Neural progenitor cell (in vitro differentiated cells): ENCODE results near the gene CEP68. TPM values are rescaled to one million over a fixed set of nuclear protein-coding genes. Genes with fewer than 3 reads are reported as not detected.

Source experiments
- DNase-seq: peaks from one replicate; pipeline ENCODE4 v3.0.0-alpha.2; 2016; ENCODE audit warnings: low spot score
- H2AFZ ChIP-seq: fragments of 200-600 bp; sonication (generic); replicated peaks from 2 replicates; pipeline ENCODE4 v1.6.1; 2016; ENCODE audit warnings: antibody characterized with exemption
- H3F3A ChIP-seq: fragments of 200-600 bp; sonication (generic); 2 replicates; pipeline ENCODE4 v1.6.1; 2016; ENCODE audit warnings: antibody characterized with exemption, low read depth
- H3K27ac ChIP-seq: fragments of 200-600 bp; sonication (generic); 2 replicates; pipeline ENCODE4 v1.5.1; 2016; ENCODE audit warnings: mild to moderate bottlenecking
- H3K27me3 ChIP-seq: fragments of 200-600 bp; sonication (generic); 2 replicates; pipeline ENCODE4 v1.6.1; 2016; ENCODE audit warnings: mild to moderate bottlenecking, moderate library complexity
- H3K36me3 ChIP-seq: fragments of 200-600 bp; sonication (generic); 2 replicates; pipeline ENCODE4 v1.5.1; 2016
- H3K4me1 ChIP-seq: fragments of 200-600 bp; sonication (generic); 2 replicates; pipeline ENCODE4 v1.6.1; 2016; ENCODE audit warnings: mixed run types
- H3K4me2 ChIP-seq: fragments of 200-600 bp; sonication (generic); 2 replicates; pipeline ENCODE4 v1.6.1; 2016
- H3K4me3 ChIP-seq: fragments of 200-600 bp; sonication (generic); 2 replicates; pipeline ENCODE4 v1.5.1; 2016
- H3K79me2 ChIP-seq: fragments of 200-600 bp; sonication (generic); 2 replicates; pipeline ENCODE4 v1.6.1; 2016; ENCODE audit warnings: low read depth
- H3K9ac ChIP-seq: fragments of 200-600 bp; sonication (generic); 2 replicates; pipeline ENCODE4 v1.6.1; 2016
- H3K9me3 ChIP-seq: fragments of 200-600 bp; sonication (generic); 2 replicates; pipeline ENCODE4 v1.5.1; 2016; ENCODE audit warnings: low read depth
- H4K20me1 ChIP-seq: fragments of 200-600 bp; sonication (generic); 2 replicates; pipeline ENCODE4 v1.6.1; 2016; ENCODE audit warnings: low read depth
- H3K27ac Mint-ChIP-seq: 3 replicates; pipeline ENCODE4 v1.8.0; 2021; ENCODE audit warnings: mixed read lengths
- H3K27me3 Mint-ChIP-seq: 2 replicates; pipeline ENCODE4 v1.8.0; 2022; ENCODE audit warnings: low read depth, mild to moderate bottlenecking, inconsistent platforms, moderate library complexity, mixed read lengths; ENCODE audit not compliant: insufficient read depth
- H3K36me3 Mint-ChIP-seq: 3 replicates; pipeline ENCODE4 v1.8.0; 2021; ENCODE audit warnings: mixed read lengths
- H3K4me1 Mint-ChIP-seq: 3 replicates; pipeline ENCODE4 v1.8.0; 2021; ENCODE audit warnings: mixed read lengths
- H3K4me3 Mint-ChIP-seq: 3 replicates; pipeline ENCODE4 v1.8.0; 2021; ENCODE audit warnings: mild to moderate bottlenecking, moderate library complexity, mixed read lengths
- H3K9me3 Mint-ChIP-seq: 3 replicates; pipeline ENCODE4 v1.8.0; 2020; ENCODE audit warnings: mixed read lengths
- EZH2 ChIP-seq: fragments of 200-600 bp; sonication (generic); IDR thresholded peaks from 2 replicates; pipeline ENCODE4 v1.6.1; 2017; ENCODE audit warnings: antibody characterized with exemption, mild to moderate bottlenecking, moderate library complexity
- EZH2phosphoT487 ChIP-seq: fragments of 200-600 bp; sonication (generic); IDR thresholded peaks from 2 replicates; pipeline ENCODE4 v1.6.1; 2017; ENCODE audit warnings: antibody characterized with exemption
- total RNA-seq: library from RNA; depleted of rRNA; stranded (reverse); fragments of >200 nt; gene quantifications from 2 replicates; pipeline ENCODE4 v1.2.3, GENCODE V29; 2015; ENCODE audit warnings: low replicate concordance
- TF ChIP-seq, protein P1 (sequence below): fragments of 200-600 bp; sonication (generic); IDR thresholded peaks from 2 replicates; pipeline ENCODE4 v1.5.1; 2017; ENCODE audit warnings: antibody characterized with exemption, mild to moderate bottlenecking

Gene CEP68
- total RNA-seq, 1 donor from 2014 or later: 36.2 TPM

DNA sequence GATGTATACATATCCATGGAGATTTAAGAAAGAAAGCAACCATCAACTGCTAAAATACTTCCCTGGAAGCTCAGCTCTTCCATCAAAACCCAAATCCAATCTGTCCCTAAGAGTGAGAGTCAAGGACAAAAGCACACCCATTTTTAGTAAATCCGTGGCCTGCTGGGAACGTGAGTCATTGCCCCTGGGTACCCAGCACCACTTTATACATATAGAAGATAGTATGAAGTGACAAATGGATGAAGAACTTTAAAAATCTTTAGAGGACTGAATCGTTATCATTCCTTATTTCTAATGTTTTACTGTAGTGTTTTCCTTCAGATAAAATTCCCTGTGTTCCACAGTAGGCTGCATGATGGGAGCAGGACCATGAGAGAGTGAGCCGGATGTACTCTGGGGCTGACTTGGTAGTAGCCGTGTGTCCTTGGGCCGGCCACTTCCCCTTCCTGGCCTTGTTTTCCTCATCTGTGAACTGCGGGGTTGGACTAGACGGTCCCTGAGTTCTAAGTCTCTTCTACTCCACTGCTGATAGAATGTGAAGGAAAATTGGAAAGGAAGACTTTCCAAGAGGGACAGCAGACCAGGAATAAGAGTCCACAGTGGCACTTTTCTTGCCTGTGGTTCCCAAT is 28.5 kb upstream of the CEP68 start:
- no peak for TF ChIP-seq EZH2phosphoT487
- no peak for TF ChIP-seq EZH2
- TF ChIP-seq, protein P1, sequence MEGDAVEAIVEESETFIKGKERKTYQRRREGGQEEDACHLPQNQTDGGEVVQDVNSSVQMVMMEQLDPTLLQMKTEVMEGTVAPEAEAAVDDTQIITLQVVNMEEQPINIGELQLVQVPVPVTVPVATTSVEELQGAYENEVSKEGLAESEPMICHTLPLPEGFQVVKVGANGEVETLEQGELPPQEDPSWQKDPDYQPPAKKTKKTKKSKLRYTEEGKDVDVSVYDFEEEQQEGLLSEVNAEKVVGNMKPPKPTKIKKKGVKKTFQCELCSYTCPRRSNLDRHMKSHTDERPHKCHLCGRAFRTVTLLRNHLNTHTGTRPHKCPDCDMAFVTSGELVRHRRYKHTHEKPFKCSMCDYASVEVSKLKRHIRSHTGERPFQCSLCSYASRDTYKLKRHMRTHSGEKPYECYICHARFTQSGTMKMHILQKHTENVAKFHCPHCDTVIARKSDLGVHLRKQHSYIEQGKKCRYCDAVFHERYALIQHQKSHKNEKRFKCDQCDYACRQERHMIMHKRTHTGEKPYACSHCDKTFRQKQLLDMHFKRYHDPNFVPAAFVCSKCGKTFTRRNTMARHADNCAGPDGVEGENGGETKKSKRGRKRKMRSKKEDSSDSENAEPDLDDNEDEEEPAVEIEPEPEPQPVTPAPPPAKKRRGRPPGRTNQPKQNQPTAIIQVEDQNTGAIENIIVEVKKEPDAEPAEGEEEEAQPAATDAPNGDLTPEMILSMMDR: no peak
- H3K9me3 ChIP-seq: no peaks in the 10 kb centered on the region
- no peak overlapping the region for H3K4me3 Mint-ChIP-seq
- no peak overlapping the region for H3K4me2 ChIP-seq
- no peak overlapping the region for H3K4me3 ChIP-seq
- no peak overlapping the region for H3K27ac Mint-ChIP-seq
- no peak overlapping the region for H3K9ac ChIP-seq
- H3K27me3 ChIP-seq: no peaks in the 10 kb centered on the region
- no peak overlapping the region for H3K27ac ChIP-seq
- DNase-seq: no peak
- H2AFZ ChIP-seq: no peak overlapping the region
- H3K4me1 Mint-ChIP-seq: peaks cover 7% of the 10 kb centered on the region
- H3K9me3 Mint-ChIP-seq: no peaks in the 10 kb centered on the region
- H4K20me1 ChIP-seq: no peaks in the 10 kb centered on the region
- H3K79me2 ChIP-seq: no peaks in the 10 kb centered on the region
- H3K4me1 ChIP-seq: peaks cover 9% of the 10 kb centered on the region
- H3K36me3 Mint-ChIP-seq: peaks cover 4% of the 10 kb centered on the region
- no peaks in the 10 kb centered on the region for H3K36me3 ChIP-seq
- H3K27me3 Mint-ChIP-seq: no peaks in the 10 kb centered on the region
- H3F3A ChIP-seq: no peaks in the 10 kb centered on the region

DNA sequence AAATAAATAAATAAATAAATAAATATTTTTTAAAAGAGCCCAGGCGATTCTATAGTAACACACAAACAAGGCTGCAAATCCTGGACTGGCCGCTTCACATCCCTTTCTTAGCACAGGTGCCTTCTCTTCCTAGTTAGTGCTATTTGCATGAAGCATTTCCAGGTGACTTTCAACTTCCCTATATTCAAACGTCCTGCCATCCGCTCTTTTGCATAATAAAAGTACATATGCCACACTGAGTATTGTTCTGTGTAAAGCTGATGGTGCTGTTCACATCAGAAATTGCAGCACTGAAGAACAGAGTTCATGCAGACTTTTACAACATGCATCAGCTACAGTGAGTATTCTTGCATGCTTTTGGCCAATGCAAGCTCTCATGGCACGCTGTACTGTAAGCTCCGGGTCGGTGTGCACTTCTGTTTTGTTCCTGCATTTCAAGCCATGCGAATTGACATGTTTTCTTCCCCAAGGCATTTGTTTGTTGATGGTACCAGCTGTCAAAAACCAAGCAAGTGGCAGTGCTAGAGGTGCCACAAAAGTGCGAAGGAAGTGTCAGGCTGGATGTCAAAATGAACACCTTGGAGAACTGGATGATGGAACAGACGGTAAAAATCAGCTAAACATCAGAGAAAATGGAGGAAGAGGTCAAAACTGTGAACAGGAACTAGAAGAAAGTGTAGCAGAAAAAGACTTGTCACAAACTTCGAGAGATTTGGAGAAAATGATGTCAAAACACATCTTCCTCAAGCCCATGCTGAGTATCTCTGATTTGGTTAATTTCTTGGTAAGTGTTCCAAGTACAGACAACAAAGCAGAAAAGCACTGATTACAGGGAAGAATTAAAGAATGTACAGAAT is 25.5 kb upstream of the CEP68 start:
- Histone ChIP-seq H3K9ac (no peak overlapping the region), H2AFZ (no peak overlapping the region), H4K20me1 (no peaks in the 10 kb centered on the region), H3K4me1 (peaks cover 9% of the 10 kb centered on the region), H3K27me3 (no peaks in the 10 kb centered on the region), H3F3A (no peaks in the 10 kb centered on the region), H3K4me3 (no peak overlapping the region), H3K79me2 (no peaks in the 10 kb centered on the region), H3K27ac (no peak overlapping the region), H3K9me3 (no peaks in the 10 kb centered on the region), H3K4me2 (no peak overlapping the region), H3K36me3 (no peaks in the 10 kb centered on the region)
- TF ChIP-seq EZH2phosphoT487 (no peak), EZH2 (no peak)
- TF ChIP-seq, protein P1: no peak
- Mint-ChIP-seq H3K27ac (no peak overlapping the region), H3K4me3 (no peak overlapping the region), H3K36me3 (peaks cover 3% of the 10 kb centered on the region), H3K4me1 (peaks cover 4% of the 10 kb centered on the region), H3K9me3 (no peaks in the 10 kb centered on the region), H3K27me3 (peaks cover 2% of the 10 kb centered on the region)
- DNase-seq: no peak

DNA sequence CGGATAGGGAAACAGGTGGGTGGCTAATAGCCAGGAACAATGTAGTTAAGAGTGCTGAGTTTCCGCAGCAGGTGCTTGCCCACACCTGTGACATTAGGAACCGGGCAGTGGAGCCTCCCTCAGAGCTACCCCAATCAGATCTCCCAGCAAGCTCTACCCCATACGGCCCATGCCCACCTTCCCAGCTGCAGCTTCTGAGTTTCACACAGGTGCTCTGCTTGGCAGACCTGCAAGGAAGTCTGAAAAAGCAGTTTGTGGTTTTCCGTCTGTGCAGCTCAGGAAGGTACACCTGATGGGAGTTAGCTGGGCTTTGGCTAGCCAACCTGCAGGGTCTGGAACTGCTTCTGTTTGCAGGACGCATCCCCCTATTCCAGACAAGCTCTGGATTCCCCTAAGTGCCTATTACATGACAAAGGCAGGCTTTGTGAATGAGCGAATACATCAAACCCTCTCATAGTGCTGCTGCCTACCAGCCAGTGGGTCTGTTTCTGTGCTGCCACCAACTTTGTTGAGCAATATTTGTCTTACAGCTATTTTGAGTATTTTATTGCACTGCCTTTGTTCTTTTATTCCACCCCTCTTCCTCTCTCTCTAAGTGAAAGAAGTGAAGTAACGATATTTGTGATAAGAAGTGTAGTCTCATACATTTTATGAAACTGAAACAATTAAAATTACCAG is 24.7 kb upstream of the CEP68 start:
- Histone ChIP-seq H3K4me2 (peak overlapping the region; percentile 1), H3K27me3 (no peaks in the 10 kb centered on the region), H3F3A (no peaks in the 10 kb centered on the region), H3K9ac (no peak overlapping the region), H3K4me3 (no peak overlapping the region), H2AFZ (no peak overlapping the region), H3K36me3 (no peaks in the 10 kb centered on the region), H3K27ac (no peak overlapping the region), H3K79me2 (no peaks in the 10 kb centered on the region), H3K4me1 (peaks cover 9% of the 10 kb centered on the region), H3K9me3 (no peaks in the 10 kb centered on the region), H4K20me1 (no peaks in the 10 kb centered on the region)
- peaks cover 2% of the 10 kb centered on the region for H3K27me3 Mint-ChIP-seq
- no peak overlapping the region for H3K27ac Mint-ChIP-seq
- H3K9me3 Mint-ChIP-seq: no peaks in the 10 kb centered on the region
- no peaks in the 10 kb centered on the region for H3K36me3 Mint-ChIP-seq
- peak; percentile 39 for DNase-seq
- peaks cover 4% of the 10 kb centered on the region for H3K4me1 Mint-ChIP-seq
- TF ChIP-seq EZH2 (no peak), EZH2phosphoT487 (no peak)
- TF ChIP-seq, protein P1: no peak
- H3K4me3 Mint-ChIP-seq: no peak overlapping the region
